Measurements from ENCODE around the gene APOM. TPM values are rescaled to one million over a fixed set of nuclear protein-coding genes. Genes with fewer than 3 reads are reported as not detected.

Gene APOM
- total and polyA plus RNA-seq, 2 of the 4 experiments (the other 2 are of a cell fraction), result 1.4 to 3.8 TPM

DNA sequence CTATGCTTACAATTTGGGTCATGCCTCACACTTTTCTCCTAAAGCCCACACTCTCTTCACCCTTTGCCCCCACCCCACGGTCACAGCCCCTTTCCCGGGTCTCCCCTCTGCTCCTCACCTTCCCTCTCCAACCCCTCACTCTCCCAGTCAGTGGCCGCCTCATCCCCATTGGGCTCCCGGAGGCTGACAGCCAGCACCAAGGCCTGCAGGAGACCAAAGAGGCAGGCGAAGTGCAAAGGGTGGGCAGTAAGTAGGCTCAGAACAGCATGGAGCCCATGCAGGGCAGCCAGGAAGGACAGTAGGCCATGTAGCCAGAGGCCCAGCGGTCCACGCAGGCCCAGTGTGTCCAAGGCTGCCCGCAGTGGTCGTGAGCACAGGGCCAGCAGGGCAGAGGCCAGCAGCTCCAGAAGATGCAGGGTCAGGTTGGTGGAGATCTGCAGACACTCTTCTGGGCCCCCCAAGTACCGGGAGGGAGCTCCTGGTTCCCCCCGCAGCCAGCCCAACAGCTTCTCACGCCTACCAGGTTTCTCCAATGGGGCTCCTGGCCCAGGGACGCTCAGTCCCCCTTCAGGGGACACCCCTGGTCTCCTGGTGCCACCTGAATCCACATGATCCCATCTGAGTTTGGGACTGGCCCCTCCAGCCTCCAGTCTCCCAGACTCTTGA is 3.4 kb downstream of the APOM start:
- H4K5ac ChIP-seq (ENCODE audit: low read depth, low read length), result no peak overlapping the region
- ChIA-PET POLR2A (ENCODE audit: unreplicated experiment) (no interaction called here), CTCF (no interaction called here)
- H2BK20ac ChIP-seq (ENCODE audit: low read depth, low read length), result no peak overlapping the region
- intact Hi-C loops (cut with micrococcal nuclease), result no loop called here
- H2AK9ac ChIP-seq (replicated peaks; ENCODE audit: low read depth, low read length, poor library complexity), result peak overlapping the region; percentile 90
- H3K9ac ChIP-seq (ENCODE audit: low read depth, low read length), result peak overlapping the region; percentile 98; the same call in 1 of the 2 replicates
- BruUV-seq (replicated peaks), result no TSS peak
- no peak for ATAC-seq (ENCODE audit: low read depth)
- H3K9me1 ChIP-seq (ENCODE audit: insufficient read depth, low read length), result peaks cover 17% of the 10 kb centered on the region; the same call in 1 of the 2 replicates
- H2BK15ac ChIP-seq (ENCODE audit: low read depth, low read length), result no peak overlapping the region
- peaks cover 19% of the 10 kb centered on the region for H3K4me1 ChIP-seq (ENCODE audit: control insufficient read depth, insufficient read depth, low read length)
- peaks cover 17% of the 10 kb centered on the region for H4K20me1 ChIP-seq (ENCODE audit: insufficient read depth, low read length)
- no peak overlapping the region for H3K4ac ChIP-seq (ENCODE audit: low read depth, low read length)
- no peak overlapping the region for H3K14ac ChIP-seq (replicated peaks; ENCODE audit: low read depth, low read length)
- H3K9me3 ChIP-seq (ENCODE audit: control insufficient read depth, insufficient read depth, low read length), result no peaks in the 10 kb centered on the region
- H3K36me3 ChIP-seq (ENCODE audit: control insufficient read depth, insufficient read depth, low read length), result peaks cover 15% of the 10 kb centered on the region
- 100% methylated on average over 5 of the region's 13 CpGs; no CpG with 5 or more reads in 1 of the 2 experiments for WGBS, 2 experiments (ENCODE audit: extremely low coverage in 2 of 2, insufficient read length in 1 of 2)
- no peak for DNase-seq
- 0 out of 2 replicates have a peak overlapping the region, but pooled peaks have one; percentile 65 for H2AK5ac ChIP-seq (ENCODE audit: low read depth, low read length)
- dilution Hi-C loops (cut with HindIII; ENCODE audit: low sequenced_read_pairs, unreplicated experiment), result no loop called here
- no peak overlapping the region for H2BK5ac ChIP-seq (ENCODE audit: low read depth, low read length, poor library complexity, severe bottlenecking)
- H3K23ac ChIP-seq (ENCODE audit: low read depth, low read length), result 0 out of 2 replicates have a peak overlapping the region, but pooled peaks have one; percentile 15
- no peak overlapping the region for H2AFZ ChIP-seq (replicated peaks; ENCODE audit: low read length, poor library complexity)
- no peak overlapping the region for H4K8ac ChIP-seq (ENCODE audit: low read depth in 2 of 2, low read length in 2 of 2)
- TF ChIP-seq, protein P1, sequence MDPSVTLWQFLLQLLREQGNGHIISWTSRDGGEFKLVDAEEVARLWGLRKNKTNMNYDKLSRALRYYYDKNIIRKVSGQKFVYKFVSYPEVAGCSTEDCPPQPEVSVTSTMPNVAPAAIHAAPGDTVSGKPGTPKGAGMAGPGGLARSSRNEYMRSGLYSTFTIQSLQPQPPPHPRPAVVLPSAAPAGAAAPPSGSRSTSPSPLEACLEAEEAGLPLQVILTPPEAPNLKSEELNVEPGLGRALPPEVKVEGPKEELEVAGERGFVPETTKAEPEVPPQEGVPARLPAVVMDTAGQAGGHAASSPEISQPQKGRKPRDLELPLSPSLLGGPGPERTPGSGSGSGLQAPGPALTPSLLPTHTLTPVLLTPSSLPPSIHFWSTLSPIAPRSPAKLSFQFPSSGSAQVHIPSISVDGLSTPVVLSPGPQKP (IDR thresholded peaks at IDR 0.05; ENCODE audit: borderline replicate concordance, low read depth, low read length), result no peak
- no peak for TF ChIP-seq FOS (IDR thresholded peaks at IDR 0.05; ENCODE audit: low read depth, low read length)
- TF ChIP-seq, protein P2, sequence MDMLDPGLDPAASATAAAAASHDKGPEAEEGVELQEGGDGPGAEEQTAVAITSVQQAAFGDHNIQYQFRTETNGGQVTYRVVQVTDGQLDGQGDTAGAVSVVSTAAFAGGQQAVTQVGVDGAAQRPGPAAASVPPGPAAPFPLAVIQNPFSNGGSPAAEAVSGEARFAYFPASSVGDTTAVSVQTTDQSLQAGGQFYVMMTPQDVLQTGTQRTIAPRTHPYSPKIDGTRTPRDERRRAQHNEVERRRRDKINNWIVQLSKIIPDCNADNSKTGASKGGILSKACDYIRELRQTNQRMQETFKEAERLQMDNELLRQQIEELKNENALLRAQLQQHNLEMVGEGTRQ (IDR thresholded peaks at IDR 0.05; ENCODE audit: low read depth, low read length), result no peak
- TF ChIP-seq MAFK (IDR thresholded peaks at IDR 0.05; ENCODE audit: low read depth, low read length), result no peak
- TF ChIP-seq, protein P3, sequence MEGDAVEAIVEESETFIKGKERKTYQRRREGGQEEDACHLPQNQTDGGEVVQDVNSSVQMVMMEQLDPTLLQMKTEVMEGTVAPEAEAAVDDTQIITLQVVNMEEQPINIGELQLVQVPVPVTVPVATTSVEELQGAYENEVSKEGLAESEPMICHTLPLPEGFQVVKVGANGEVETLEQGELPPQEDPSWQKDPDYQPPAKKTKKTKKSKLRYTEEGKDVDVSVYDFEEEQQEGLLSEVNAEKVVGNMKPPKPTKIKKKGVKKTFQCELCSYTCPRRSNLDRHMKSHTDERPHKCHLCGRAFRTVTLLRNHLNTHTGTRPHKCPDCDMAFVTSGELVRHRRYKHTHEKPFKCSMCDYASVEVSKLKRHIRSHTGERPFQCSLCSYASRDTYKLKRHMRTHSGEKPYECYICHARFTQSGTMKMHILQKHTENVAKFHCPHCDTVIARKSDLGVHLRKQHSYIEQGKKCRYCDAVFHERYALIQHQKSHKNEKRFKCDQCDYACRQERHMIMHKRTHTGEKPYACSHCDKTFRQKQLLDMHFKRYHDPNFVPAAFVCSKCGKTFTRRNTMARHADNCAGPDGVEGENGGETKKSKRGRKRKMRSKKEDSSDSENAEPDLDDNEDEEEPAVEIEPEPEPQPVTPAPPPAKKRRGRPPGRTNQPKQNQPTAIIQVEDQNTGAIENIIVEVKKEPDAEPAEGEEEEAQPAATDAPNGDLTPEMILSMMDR (conservative IDR thresholded peaks at IDR 0.05; ENCODE audit: low read depth, low read length), result no peak
- TF ChIP-seq RAD21 (IDR thresholded peaks at IDR 0.05; ENCODE audit: low read length), result no peak
- no peak for TF ChIP-seq SMC3 (IDR thresholded peaks at IDR 0.05; ENCODE audit: low read depth, low read length)
- no peak for TF ChIP-seq MXI1 (IDR thresholded peaks at IDR 0.05; ENCODE audit: borderline replicate concordance, low read depth, low read length)
- TF ChIP-seq NFE2L2 (IDR thresholded peaks at IDR 0.05; ENCODE audit: low read depth, low read length), result no peak
- no peak for TF ChIP-seq POLR2A (IDR thresholded peaks at IDR 0.05; ENCODE audit: low read depth, low read length)
- TF ChIP-seq BHLHE40 (IDR thresholded peaks at IDR 0.05; ENCODE audit: low read depth, low read length), result no peak
- TF ChIP-seq CEBPB (IDR thresholded peaks at IDR 0.05; ENCODE audit: low read depth, low read length), result no peak
- TF ChIP-seq RCOR1 (IDR thresholded peaks at IDR 0.05; ENCODE audit: insufficient replicate concordance, low read length), result no peak
- TF ChIP-seq RFX5 (IDR thresholded peaks at IDR 0.05; ENCODE audit: low read depth, low read length), result no peak
- no peak for TF ChIP-seq MAZ (IDR thresholded peaks at IDR 0.05; ENCODE audit: borderline replicate concordance, low read depth, low read length)
- TF ChIP-seq CHD1 (IDR thresholded peaks at IDR 0.05; ENCODE audit: low read depth, low read length), result no peak
- H3K56ac ChIP-seq (ENCODE audit: extremely low read depth, insufficient read depth, low read length), result no peak overlapping the region
- peak overlapping the region; percentile 87 for H3K4me2 ChIP-seq (ENCODE audit: low read depth, low read length)
- H3K4me3 ChIP-seq (ENCODE audit: insufficient read depth, low read depth, low read length), result no peak overlapping the region; the same call in 1 of the 2 replicates
- H2BK120ac ChIP-seq (ENCODE audit: low read depth, low read length), result no peak overlapping the region
- H4K91ac ChIP-seq (ENCODE audit: insufficient read depth, low read depth, low read length), result no peak overlapping the region
- H3K79me1 ChIP-seq (ENCODE audit: low read depth in 1 of 2, low read length in 2 of 2), result peaks cover 22 to 77% of the 10 kb centered on the region in 2 experiments; a peak in 3 of 4 replicates
- in situ Hi-C loops (cut with MboI; ENCODE audit: low sequenced_read_pairs), result no loop called here
- H3K27me3 ChIP-seq (ENCODE audit: control insufficient read depth, insufficient read depth, low read length), result no peaks in the 10 kb centered on the region
- H3K18ac ChIP-seq (ENCODE audit: low read depth, low read length), result no peak overlapping the region
- H3K27ac ChIP-seq (ENCODE audit: insufficient read depth, low read length), result no peak overlapping the region

Measured in IMR-90 (cell line).